Neural crest cell (in vitro differentiated cells): ENCODE data around the gene ARHGEF4. TPM values are rescaled to one million over a fixed set of nuclear protein-coding genes. Genes with fewer than 3 reads are reported as not detected.

Experiments used
- DNase-seq: peaks from one replicate; pipeline ENCODE4 v3.0.0; 2021; ENCODE audit warnings: low read depth, mixed read lengths, low spot score
- H3K27ac Mint-ChIP-seq: one replicate; pipeline ENCODE4 v1.8.0; 2021; ENCODE audit warnings: mild to moderate bottlenecking, mixed read lengths; ENCODE audit not compliant: unreplicated experiment
- H3K27me3 Mint-ChIP-seq: 2 replicates; pipeline ENCODE4 v1.8.0; 2021; ENCODE audit warnings: low read depth, mild to moderate bottlenecking, mixed read lengths
- H3K36me3 Mint-ChIP-seq: 2 replicates; pipeline ENCODE4 v1.8.0; 2021; ENCODE audit warnings: low read depth, mild to moderate bottlenecking, mixed read lengths
- H3K4me1 Mint-ChIP-seq: 2 replicates; pipeline ENCODE4 v1.8.0; 2021; ENCODE audit warnings: mixed read lengths
- H3K4me3 Mint-ChIP-seq: one replicate; pipeline ENCODE4 v1.8.0; 2021; ENCODE audit warnings: mild to moderate bottlenecking, mixed read lengths
- H3K9me3 Mint-ChIP-seq: 2 replicates; pipeline ENCODE4 v1.8.0; 2021; ENCODE audit warnings: mixed read lengths
- CTCF ChIP-seq: fragments of 200-600 bp; sonication (generic); conservative IDR thresholded peaks from 2 replicates; pipeline ENCODE4 v1.5.0; 2021; ENCODE audit warnings: antibody characterized with exemption, mild to moderate bottlenecking
- total RNA-seq: library from RNA; stranded (reverse); gene quantifications from 2 replicates; pipeline ENCODE4 v1.2.1, GENCODE V29; 2021

ARHGEF4 gene
- total RNA-seq, 1 donor from 2014 or later, result 22.1 TPM

- Mint-ChIP-seq H3K27ac (peak overlapping the region; percentile 50), H3K4me1 (peaks cover 18% of the 10 kb centered on the region), H3K36me3 (no peaks in the 10 kb centered on the region), H3K4me3 (no peak overlapping the region), H3K9me3 (no peaks in the 10 kb centered on the region), H3K27me3 (no peaks in the 10 kb centered on the region)
- no peak for DNase-seq
- no peak for TF ChIP-seq CTCF
Measured at GRCh38 chr2:130813722-130814121, 23.0 kb upstream of the ARHGEF4 start.

- Mint-ChIP-seq H3K36me3 (no peaks in the 10 kb centered on the region), H3K9me3 (no peaks in the 10 kb centered on the region), H3K4me3 (no peak overlapping the region), H3K4me1 (peaks cover 26% of the 10 kb centered on the region), H3K27me3 (no peaks in the 10 kb centered on the region), H3K27ac (peak overlapping the region; percentile 16)
- no peak for DNase-seq
- no peak for TF ChIP-seq CTCF
Measured at GRCh38 chr2:130814931-130815680, 21.6 kb upstream of the ARHGEF4 start.

- Mint-ChIP-seq H3K36me3 (no peaks in the 10 kb centered on the region), H3K4me3 (no peak overlapping the region), H3K27ac (no peak overlapping the region), H3K27me3 (no peaks in the 10 kb centered on the region), H3K9me3 (no peaks in the 10 kb centered on the region), H3K4me1 (peaks cover 37% of the 10 kb centered on the region)
- no peak for TF ChIP-seq CTCF
- DNase-seq, result no peak
Measured at GRCh38 chr2:130818809-130819208, 17.9 kb upstream of the ARHGEF4 start.

GRCh38 chr2:130819226-130819607 lies 17.5 kb upstream of the ARHGEF4 start:
- peaks cover 36% of the 10 kb centered on the region for H3K4me1 Mint-ChIP-seq
- H3K27ac Mint-ChIP-seq, result no peak overlapping the region
- DNase-seq, result no peak
- no peaks in the 10 kb centered on the region for H3K36me3 Mint-ChIP-seq
- H3K4me3 Mint-ChIP-seq, result no peak overlapping the region
- no peaks in the 10 kb centered on the region for H3K27me3 Mint-ChIP-seq
- no peaks in the 10 kb centered on the region for H3K9me3 Mint-ChIP-seq
- no peak for TF ChIP-seq CTCF

- peak overlapping the region; percentile 19 for H3K27ac Mint-ChIP-seq
- TF ChIP-seq CTCF, result no peak
- H3K36me3 Mint-ChIP-seq, result no peaks in the 10 kb centered on the region
- H3K4me1 Mint-ChIP-seq, result peaks cover 41% of the 10 kb centered on the region
- no peak for DNase-seq
- H3K27me3 Mint-ChIP-seq, result no peaks in the 10 kb centered on the region
- peak overlapping the region; percentile 52 for H3K4me3 Mint-ChIP-seq
- no peaks in the 10 kb centered on the region for H3K9me3 Mint-ChIP-seq
Measured at GRCh38 chr2:130819608-130820278, 17.0 kb upstream of the ARHGEF4 start.
